ENCODE results near the gene FOSL2. TPM values are rescaled to one million over a fixed set of nuclear protein-coding genes. Genes with fewer than 3 reads are reported as not detected.

The FOSL2 gene
- total RNA-seq, 1 donor from 2014 or later: 18.0 TPM

GRCh38 chr2:28374331-28374730 is 18.3 kb upstream of the FOSL2 start:
- no peak for DNase-seq (ENCODE audit: low read depth in 2 of 2)

- DNase-seq (ENCODE audit: low read depth in 2 of 2): no peak
Measured at GRCh38 chr2:28375236-28375635, 17.4 kb upstream of the FOSL2 start.

- DNase-seq (ENCODE audit: low read depth in 2 of 2): no peak
Measured at GRCh38 chr2:28375742-28376631, 16.7 kb upstream of the FOSL2 start.

GRCh38 chr2:28377195-28377816 is 15.4 kb upstream of the FOSL2 start:
- DNase-seq (ENCODE audit: low read depth in 2 of 2): no peak

- DNase-seq (ENCODE audit: low read depth in 2 of 2): no peak
Measured at GRCh38 chr2:28377984-28378678, 14.5 kb upstream of the FOSL2 start.

GRCh38 chr2:28378679-28379584 is 13.7 kb upstream of the FOSL2 start:
- no peak for DNase-seq (ENCODE audit: low read depth in 2 of 2)

GRCh38 chr2:28380219-28380618 is 12.4 kb upstream of the FOSL2 start:
- DNase-seq (ENCODE audit: low read depth in 2 of 2): no peak

GRCh38 chr2:28381225-28382180 is 11.2 kb upstream of the FOSL2 start:
- no peak for DNase-seq (ENCODE audit: low read depth in 2 of 2)

GRCh38 chr2:28382755-28383154 is 9.9 kb upstream of the FOSL2 start:
- DNase-seq (ENCODE audit: low read depth in 2 of 2): no peak

GRCh38 chr2:28387082-28387960 is 5.3 kb upstream of the FOSL2 start:
- peak in 1 of 2 donors; percentile 55 for DNase-seq (ENCODE audit: low read depth in 2 of 2)

- DNase-seq (ENCODE audit: low read depth in 2 of 2): no peak
Measured at GRCh38 chr2:28389399-28390240, 3.0 kb upstream of the FOSL2 start.

GRCh38 chr2:28390241-28390745 is 2.4 kb upstream of the FOSL2 start:
- DNase-seq (ENCODE audit: low read depth in 2 of 2): peak in 1 of 2 donors; percentile 77

GRCh38 chr2:28390746-28391563 is 1.7 kb upstream of the FOSL2 start:
- DNase-seq (ENCODE audit: low read depth in 2 of 2): peak in 1 of 2 donors; percentile 80

- DNase-seq (ENCODE audit: low read depth in 2 of 2): peak in 1 of 2 donors; percentile 77
Measured at GRCh38 chr2:28391564-28392296, 928 bp upstream of the FOSL2 start.

GRCh38 chr2:28393114-28393836 is 617 bp downstream of the FOSL2 start:
- DNase-seq (ENCODE audit: low read depth in 2 of 2): peak in 1 of 2 donors; percentile 74
